Fibroblast of skin of back (primary cell): ENCODE results near the gene RAI1.

Experiments used
- DNase-seq: peaks from one replicate; pipeline ENCODE4 v3.0.0-alpha.2; 2013

The RAI1 gene

DNA sequence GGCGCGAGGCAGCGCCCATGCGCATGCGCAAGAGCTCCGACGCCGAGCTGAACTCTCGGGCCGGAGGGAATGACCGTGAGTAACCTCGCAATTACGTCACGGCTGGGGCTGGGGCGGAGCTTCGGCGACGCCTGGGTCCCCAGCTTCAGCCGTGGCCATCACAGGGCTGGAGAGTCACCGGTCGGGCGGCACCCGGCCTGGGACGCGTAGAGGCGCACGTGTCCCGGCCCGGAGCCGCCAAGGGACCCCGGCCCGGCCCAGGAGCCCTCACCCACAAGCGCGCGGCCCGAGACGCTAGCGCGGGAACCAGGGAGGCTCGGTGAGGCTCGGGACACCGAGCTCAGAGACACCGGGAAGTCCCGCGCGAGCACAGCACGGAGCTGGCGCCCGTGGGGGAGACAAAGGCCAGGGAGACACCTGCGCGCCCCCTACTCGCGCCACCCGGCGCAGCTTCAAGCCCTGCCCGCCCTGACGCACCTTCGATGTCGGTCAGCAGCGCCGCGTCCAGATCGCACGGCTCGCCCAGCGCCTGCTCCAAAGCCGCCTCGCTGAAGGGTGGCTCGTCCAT, 155.1 kb downstream of the RAI1 start:
- peak; percentile 95 for DNase-seq

GRCh38 chr17:17836818-17837379, 155.6 kb downstream of the RAI1 start, which contains the start of gene SREBF1:
Gene SREBF1, minus strand, starts transcription at chr17:17836986. Its CDS starts 169 bp downstream, at chr17:17836817.
- DNase-seq = peak; percentile 54

- peak; percentile 77 for DNase-seq
These were observed 156.1 kb downstream of the RAI1 start for GRCh38 chr17:17837380-17837821.

- peak; percentile 53 for DNase-seq
These were observed 157.0 kb downstream of the RAI1 start for GRCh38 chr17:17837966-17838962.

GRCh38 chr17:17839791-17840707, 158.8 kb downstream of the RAI1 start:
- peak; percentile 88 for DNase-seq

DNA sequence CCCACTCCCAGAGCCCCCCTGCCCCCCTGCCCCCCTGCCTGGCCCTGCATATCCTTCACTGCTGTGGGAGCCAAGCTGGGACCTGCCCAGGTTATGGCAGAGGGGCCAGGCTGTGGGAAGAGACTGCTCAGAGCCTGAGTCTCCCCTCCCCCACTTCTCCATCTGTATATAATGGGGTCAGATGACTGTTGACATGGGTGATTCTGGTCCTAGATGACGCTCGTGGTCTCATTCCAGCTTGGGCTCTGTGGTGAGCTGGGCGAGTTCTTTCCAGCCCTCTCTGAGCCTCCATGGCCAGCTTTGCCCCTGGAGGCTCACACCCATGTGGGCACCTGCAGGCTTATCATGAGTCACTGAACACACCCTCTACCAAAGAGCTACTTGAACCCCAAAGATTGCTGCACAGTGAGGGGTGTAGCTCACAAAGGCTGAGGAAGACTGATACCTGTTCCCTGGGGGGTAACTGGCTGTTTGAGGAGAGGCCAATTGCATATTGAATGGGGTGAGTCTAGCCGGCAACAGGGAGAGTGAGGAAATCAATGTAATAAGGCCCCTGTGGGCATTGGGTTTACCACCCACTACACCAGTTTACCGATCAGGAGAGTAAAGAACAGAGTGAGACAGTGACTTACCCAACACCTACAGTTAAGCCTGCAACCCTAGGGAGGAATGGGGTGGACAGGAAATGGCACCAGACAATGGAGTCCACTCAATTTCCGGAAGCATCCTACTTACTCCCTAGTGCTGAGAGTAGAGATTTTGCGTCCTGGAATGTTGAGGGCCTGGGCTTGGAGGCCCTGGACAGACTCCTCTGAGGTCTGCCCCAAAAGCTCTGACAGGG, 159.7 kb downstream of the RAI1 start:
- DNase-seq = no peak

- no peak for DNase-seq
These were observed 160.4 kb downstream of the RAI1 start for GRCh38 chr17:17841601-17842025.

- no peak for DNase-seq
These were observed 161.0 kb downstream of the RAI1 start for GRCh38 chr17:17842111-17842876.

DNA sequence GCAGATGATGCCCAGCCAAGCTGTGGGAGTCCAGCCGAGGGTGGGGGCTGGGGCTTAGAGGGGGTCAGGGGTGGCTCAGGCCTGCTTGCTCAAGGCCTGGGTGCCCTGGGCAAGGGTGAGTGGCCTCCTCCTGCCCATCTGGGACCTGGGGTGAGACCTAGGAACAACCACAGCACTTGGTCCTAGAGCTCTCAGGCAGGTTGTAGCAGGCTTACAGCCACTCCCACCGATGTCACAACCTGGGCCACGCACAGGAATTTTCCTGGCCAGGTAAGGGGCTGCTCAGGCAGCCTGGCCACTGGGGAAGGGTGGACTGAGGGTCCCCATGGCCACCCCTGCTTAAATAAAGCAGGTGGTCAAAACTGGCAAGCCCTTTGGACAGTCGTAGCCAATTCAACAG, 161.8 kb downstream of the RAI1 start:
- DNase-seq = no peak

- no peak for DNase-seq
These were observed 162.8 kb downstream of the RAI1 start for GRCh38 chr17:17844079-17844478.

- DNase-seq = no peak
These were observed 163.2 kb downstream of the RAI1 start for GRCh38 chr17:17844500-17844899.

DNA sequence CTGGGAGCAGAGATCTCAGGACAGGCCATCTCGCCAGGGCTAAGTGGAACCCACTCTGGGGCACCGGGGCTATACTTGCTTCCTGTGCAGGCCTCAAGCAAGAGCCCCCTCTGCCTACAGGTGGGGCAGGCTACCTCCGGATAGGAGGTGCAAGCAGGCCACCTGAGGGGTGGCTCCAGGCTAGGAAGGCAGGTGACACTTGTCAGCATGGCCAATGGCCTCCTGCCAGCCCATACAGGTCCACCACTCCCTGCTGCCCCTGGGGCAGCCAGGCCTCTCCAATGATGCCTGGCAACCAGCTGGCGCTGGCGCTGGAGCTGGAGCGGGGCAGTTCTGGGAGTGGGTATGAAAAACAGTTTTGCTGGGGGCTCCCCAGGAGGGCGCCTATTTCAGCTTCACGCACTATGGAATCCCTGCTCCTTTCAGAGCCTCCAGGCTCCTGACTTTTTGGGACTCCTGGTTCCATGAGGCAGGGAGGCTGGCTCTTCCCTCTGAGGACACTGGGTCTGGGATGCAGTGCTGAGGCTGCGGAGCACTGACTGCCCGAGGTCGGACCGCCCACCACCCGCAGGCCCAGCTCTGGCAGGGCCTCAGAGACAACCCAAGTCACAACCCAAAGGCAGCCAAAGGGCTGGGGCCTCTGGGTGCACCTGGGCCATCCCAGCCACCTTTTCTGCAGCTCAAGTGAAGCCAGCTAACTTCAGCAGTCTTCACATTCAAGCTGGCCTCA, 164.0 kb downstream of the RAI1 start:
- DNase-seq = no peak

DNA sequence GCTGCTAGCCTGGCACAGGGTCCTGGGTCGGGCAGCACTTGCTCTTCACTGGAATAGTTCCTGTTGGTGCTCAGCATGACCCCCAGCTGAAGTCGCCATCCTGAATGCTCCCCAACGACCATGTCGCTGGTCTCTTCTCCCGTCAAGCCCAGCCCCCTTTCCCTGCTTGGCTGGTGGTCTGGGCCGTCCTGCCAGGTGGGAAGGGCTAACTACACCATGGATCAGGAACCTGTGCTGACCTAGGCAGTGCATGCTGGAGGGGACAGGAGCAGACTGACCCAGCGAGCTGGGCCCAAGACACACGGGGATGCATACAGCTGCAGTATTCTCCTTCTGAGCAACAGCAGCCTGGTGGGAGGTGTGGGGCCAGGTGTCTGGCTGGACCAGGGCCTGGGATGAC, 164.7 kb downstream of the RAI1 start:
- DNase-seq = no peak

DNA sequence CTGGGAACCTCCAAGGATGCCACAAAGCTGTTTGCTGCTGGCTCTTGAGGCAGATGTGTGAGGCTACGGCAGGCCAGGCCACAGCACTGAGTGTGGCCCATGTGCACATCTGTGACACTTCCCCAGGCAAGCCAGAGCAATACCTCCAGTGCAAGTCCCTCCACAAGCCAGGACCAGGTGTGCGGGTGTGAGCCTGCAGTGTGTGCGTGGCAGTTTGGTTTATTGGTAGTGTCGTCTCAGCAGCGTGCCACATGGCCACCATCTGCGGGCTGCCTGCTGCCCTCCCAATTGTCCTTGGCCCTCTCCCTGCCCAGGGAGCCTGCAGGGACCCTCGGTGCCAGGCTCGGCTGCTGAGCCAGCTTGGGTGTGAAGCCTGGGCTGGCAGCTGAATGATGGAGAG, 165.4 kb downstream of the RAI1 start:
- DNase-seq = no peak

DNA sequence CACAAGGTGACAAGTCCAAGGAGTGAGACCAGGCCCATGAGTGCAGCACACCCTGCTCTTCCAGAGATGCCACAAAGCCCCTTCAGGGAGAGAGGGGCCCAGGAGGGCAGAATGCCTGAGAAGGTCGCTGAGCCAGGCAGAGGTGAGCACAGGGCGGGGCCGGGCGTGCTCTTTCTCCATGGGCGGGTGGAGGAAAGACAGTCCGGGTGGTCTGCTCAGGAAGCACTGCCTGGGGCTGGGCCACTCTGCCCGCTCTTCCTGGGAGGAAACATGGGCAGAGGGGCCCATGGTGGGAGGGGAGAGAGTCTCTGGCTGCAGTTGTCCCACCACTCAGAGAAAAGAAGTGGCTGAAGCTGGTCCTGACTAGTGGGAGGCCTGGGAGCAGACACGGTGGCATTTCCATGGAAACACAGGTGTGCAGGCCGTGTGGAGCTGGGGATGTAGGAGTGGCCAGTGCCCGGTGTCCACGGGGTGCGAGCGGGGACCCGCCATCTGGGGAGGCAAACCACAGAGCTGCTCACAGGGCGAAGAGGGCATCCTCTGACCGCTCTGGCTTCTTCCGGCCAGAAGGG, 165.9 kb downstream of the RAI1 start:
- DNase-seq = no peak

DNA sequence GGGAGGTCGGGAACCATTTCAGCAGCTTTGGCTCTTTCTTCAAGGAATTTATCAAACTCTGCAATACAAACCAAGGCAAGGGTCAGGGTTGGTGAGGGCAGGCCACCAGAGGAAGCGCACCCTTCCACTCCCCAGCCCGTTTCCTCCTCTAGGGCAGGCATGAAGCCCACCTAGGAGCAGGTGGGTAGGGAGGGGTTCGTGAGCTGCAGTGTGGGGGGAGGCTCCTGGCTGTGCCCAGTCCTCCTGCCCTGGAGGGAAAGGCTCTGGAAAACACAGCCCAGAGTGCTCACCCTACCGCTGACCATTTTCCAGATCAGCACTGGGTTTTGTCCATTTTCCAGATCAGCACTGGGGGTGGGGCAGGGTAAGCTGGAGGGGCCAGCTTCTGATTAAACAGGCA, 166.5 kb downstream of the RAI1 start:
- DNase-seq = no peak

GRCh38 chr17:17848311-17849082, 167.2 kb downstream of the RAI1 start:
- no peak for DNase-seq

GRCh38 chr17:17849147-17849820, 168.0 kb downstream of the RAI1 start:
- DNase-seq = peak; percentile 62
